HepG2 (cell line): Measurements from ENCODE around the gene NGEF. TPM values are rescaled to one million over a fixed set of nuclear protein-coding genes. Genes with fewer than 3 reads are reported as not detected.

ENCODE experiments used
- AKAP8 ChIP-seq: sonication (generic); formaldehyde crosslinking; IDR thresholded peaks from 2 replicates; pipeline ENCODE4 v1.5.1; 2020; ENCODE audit warnings: mild to moderate bottlenecking, missing genetic modification reagents
- CCDC6 ChIP-seq: sonication (generic); formaldehyde crosslinking; IDR thresholded peaks from 2 replicates; pipeline ENCODE4 v1.8.1; 2022; ENCODE audit warnings: mild to moderate bottlenecking, missing genetic modification reagents, moderate library complexity
- DNMT1 ChIP-seq: sonication (generic); formaldehyde crosslinking; IDR thresholded peaks from 2 replicates; pipeline ENCODE4 v1.5.1; 2020; ENCODE audit warnings: mild to moderate bottlenecking, missing genetic modification reagents
- DPF2 ChIP-seq: sonication (generic); formaldehyde crosslinking; IDR thresholded peaks from 2 replicates; pipeline ENCODE4 v1.4.0; 2020; ENCODE audit warnings: mild to moderate bottlenecking, low read depth, missing genetic modification reagents, borderline replicate concordance
- HMG20B ChIP-seq: conservative IDR thresholded peaks from 2 replicates; pipeline ENCODE4 v1.6.1; 2016; ENCODE audit warnings: missing genetic modification reagents, missing compliant biosample characterization
- HNRNPK ChIP-seq: fragments of 200-400 bp; formaldehyde crosslinking; IDR thresholded peaks from 2 replicates; pipeline ENCODE4 v1.6.1; 2018; ENCODE audit warnings: low read length, low read depth, moderate library complexity, mild to moderate bottlenecking; ENCODE audit not compliant: poor library complexity, severe bottlenecking
- KDM3A ChIP-seq: IDR thresholded peaks from 2 replicates; pipeline ENCODE4 v1.6.1; 2018; ENCODE audit warnings: low read depth, missing compliant biosample characterization
- KLF12 ChIP-seq: sonication (generic); formaldehyde crosslinking; IDR thresholded peaks from 2 replicates; pipeline ENCODE4 v1.4.0; 2020; ENCODE audit warnings: missing genetic modification reagents, borderline replicate concordance
- NCOA5 ChIP-seq: sonication (generic); formaldehyde crosslinking; IDR thresholded peaks from 2 replicates; pipeline ENCODE4 v1.4.0; 2020; ENCODE audit warnings: missing genetic modification reagents
- NFATC3 ChIP-seq: sonication (generic); formaldehyde crosslinking; IDR thresholded peaks from 2 replicates; pipeline ENCODE4 v1.5.1; 2020; ENCODE audit warnings: mild to moderate bottlenecking, missing genetic modification reagents
- PAWR ChIP-seq: sonication (generic); formaldehyde crosslinking; IDR thresholded peaks from 2 replicates; pipeline ENCODE4 v1.4.0; 2020; ENCODE audit warnings: missing genetic modification reagents, mild to moderate bottlenecking, borderline replicate concordance
- RFX3 ChIP-seq: IDR thresholded peaks from 2 replicates; pipeline ENCODE4 v1.6.1; 2016; ENCODE audit warnings: missing biosample characterization, missing genetic modification reagents
- TBX2 ChIP-seq: sonication (generic); formaldehyde crosslinking; IDR thresholded peaks from 2 replicates; pipeline ENCODE4 v1.5.0; 2020; ENCODE audit warnings: missing genetic modification reagents, mild to moderate bottlenecking, borderline replicate concordance
- ZFP36L1 ChIP-seq: sonication (generic); formaldehyde crosslinking; IDR thresholded peaks from 2 replicates; pipeline ENCODE4 v1.8.0; 2022; ENCODE audit warnings: mild to moderate bottlenecking, missing genetic modification reagents, moderate library complexity
- ZMYM3 ChIP-seq: sonication (generic); formaldehyde crosslinking; IDR thresholded peaks from 2 replicates; pipeline ENCODE4 v1.5.1; 2020; ENCODE audit warnings: mild to moderate bottlenecking, missing genetic modification reagents
- ZNF17 ChIP-seq: sonication (generic); formaldehyde crosslinking; IDR thresholded peaks from 2 replicates; pipeline ENCODE4 v1.5.0; 2020; ENCODE audit warnings: mild to moderate bottlenecking, missing genetic modification reagents
- ZNF343 ChIP-seq: sonication (generic); formaldehyde crosslinking; IDR thresholded peaks from 2 replicates; pipeline ENCODE4 v1.4.0; 2020; ENCODE audit warnings: mild to moderate bottlenecking, missing genetic modification reagents
- ZNF652 ChIP-seq: IDR thresholded peaks from 2 replicates; pipeline ENCODE4 v1.6.1; 2016; ENCODE audit warnings: low read depth, borderline replicate concordance
- ZNF749 ChIP-seq: sonication (generic); formaldehyde crosslinking; IDR thresholded peaks from 2 replicates; pipeline ENCODE4 v1.8.0; 2022; ENCODE audit warnings: mild to moderate bottlenecking, missing genetic modification reagents, moderate library complexity, borderline replicate concordance
- ZSCAN29 ChIP-seq: sonication (generic); formaldehyde crosslinking; conservative IDR thresholded peaks from 2 replicates; pipeline ENCODE4 v1.4.0; 2020; ENCODE audit warnings: mild to moderate bottlenecking, missing genetic modification reagents
- polyA plus RNA-seq, 8 experiments: library from polyadenylated mRNA; depleted of rRNA in 3 of 8; stranded (reverse) in 7 of 8; unstranded in 1 of 8; fragments of >200 nt; fragmentation: Illumina TruSeq in 4 of 8; extraction: Trizol in 4 of 8; gene quantifications; 2 replicates each; pipeline versions ENCODE4 v1.2.1 to v1.2.3, GENCODE V29; 2011 to 2016; ENCODE audit warnings: low read depth in 4 of 8, missing spikeins in 1 of 8, mixed read lengths in 1 of 8; ENCODE audit not compliant: insufficient read depth in 1 of 8
- total RNA-seq, 5 experiments: library from RNA; depleted of rRNA; stranded (reverse); fragments of >200 nt; fragmentation: Illumina TruSeq; extraction: Trizol; gene quantifications; 2 replicates each; pipeline ENCODE4 v1.2.3, GENCODE V29; 2016; ENCODE audit warnings: low read depth in 1 of 5
- TF ChIP-seq, protein P1 (sequence below): sonication (generic); formaldehyde crosslinking; IDR thresholded peaks from 2 replicates; pipeline ENCODE4 v1.4.0; 2020; ENCODE audit warnings: mild to moderate bottlenecking, missing genetic modification reagents, borderline replicate concordance
- TF ChIP-seq, protein P2 (sequence below): sonication (generic); formaldehyde crosslinking; IDR thresholded peaks from 2 replicates; pipeline ENCODE4 v1.8.0; 2022; ENCODE audit warnings: mild to moderate bottlenecking, missing genetic modification reagents, moderate library complexity
- TF ChIP-seq, protein P3 (sequence below): sonication (generic); formaldehyde crosslinking; IDR thresholded peaks from 2 replicates; pipeline ENCODE4 v1.4.0; 2020; ENCODE audit warnings: missing genetic modification reagents

NGEF gene
- total and polyA plus RNA-seq, 2 of the 13 experiments (the other 11 are each of a cell fraction or from before 2014, with no cell fraction given), result 14.4 to 36.9 TPM

DNA sequence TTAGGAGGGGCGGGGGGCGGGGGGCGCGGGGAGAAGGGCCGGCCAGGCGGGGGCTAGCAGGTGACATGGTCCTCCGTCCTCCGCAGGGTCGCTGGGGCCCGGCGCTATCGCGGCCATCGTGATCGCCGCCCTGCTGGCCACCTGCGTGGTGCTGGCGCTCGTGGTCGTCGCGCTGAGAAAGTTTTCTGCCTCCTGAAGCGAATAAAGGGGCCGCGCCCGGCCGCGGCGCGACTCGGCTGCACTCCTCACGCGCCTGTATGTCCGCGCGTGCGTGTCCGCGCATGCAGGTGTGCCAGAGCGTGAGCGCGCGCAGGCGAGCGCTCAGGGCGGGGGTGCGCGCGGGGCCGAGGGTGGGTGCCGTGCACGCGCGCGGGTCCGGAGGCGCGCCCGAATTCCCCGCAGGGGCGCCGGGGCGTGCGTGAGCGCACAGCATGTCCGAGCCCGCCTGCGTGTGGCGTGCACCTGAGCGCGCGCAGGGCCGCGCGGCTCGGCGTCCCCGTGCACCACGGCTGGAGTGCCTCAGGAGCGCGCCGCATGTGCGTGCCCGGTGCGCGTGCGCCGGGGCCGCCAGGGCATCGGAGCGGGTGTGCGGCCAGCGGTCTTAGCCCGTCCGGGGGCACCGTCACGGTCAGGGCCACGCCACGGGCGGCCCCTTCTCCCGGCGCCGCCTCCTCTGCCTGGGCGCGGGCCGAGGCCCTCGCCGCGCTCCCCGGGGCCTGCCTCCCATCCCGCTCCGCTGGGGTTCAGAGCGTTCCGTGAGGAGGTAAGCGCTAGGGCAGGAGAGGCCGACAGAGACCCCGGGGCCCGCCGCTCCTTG is 136.7 kb downstream of the NGEF start (continued):
- TF ChIP-seq, protein P1, sequence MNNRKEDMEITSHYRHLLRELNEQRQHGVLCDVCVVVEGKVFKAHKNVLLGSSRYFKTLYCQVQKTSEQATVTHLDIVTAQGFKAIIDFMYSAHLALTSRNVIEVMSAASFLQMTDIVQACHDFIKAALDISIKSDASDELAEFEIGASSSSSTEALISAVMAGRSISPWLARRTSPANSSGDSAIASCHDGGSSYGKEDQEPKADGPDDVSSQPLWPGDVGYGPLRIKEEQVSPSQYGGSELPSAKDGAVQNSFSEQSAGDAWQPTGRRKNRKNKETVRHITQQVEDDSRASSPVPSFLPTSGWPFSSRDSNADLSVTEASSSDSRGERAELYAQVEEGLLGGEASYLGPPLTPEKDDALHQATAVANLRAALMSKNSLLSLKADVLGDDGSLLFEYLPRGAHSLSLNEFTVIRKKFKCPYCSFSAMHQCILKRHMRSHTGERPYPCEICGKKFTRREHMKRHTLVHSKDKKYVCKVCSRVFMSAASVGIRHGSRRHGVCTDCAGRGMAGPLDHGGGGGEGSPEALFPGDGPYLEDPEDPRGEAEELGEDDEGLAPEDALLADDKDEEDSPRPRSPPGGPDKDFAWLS (CRISPR knock-in tag), result no peak
- TF ChIP-seq NCOA5 (CRISPR knock-in tag) (no peak), RFX3 (CRISPR knock-in tag) (no peak), KDM3A (CRISPR knock-in tag) (0 out of 2 replicates have a peak, but pooled peaks have one; percentile 11), PAWR (no peak), TBX2 (CRISPR knock-in tag) (0 out of 2 replicates have a peak, but pooled peaks have one; percentile 17), HNRNPK (peak; percentile 97), ZSCAN29 (no peak), DNMT1 (no peak; the same call in none of the 2 replicates), NFATC3 (CRISPR knock-in tag) (no peak), AKAP8 (CRISPR knock-in tag) (peak; percentile 49; the same call in 1 of the 2 replicates), ZNF17 (CRISPR knock-in tag) (no peak), CCDC6 (CRISPR knock-in tag) (peak; percentile 38; the same call in 1 of the 2 replicates), ZNF749 (CRISPR knock-in tag) (no peak), ZMYM3 (CRISPR knock-in tag) (no peak), HMG20B (CRISPR knock-in tag) (no peak), ZNF343 (no peak), ZNF652 (CRISPR knock-in tag) (no peak), KLF12 (CRISPR knock-in tag) (no peak), DPF2 (CRISPR knock-in tag) (no peak), ZFP36L1 (CRISPR knock-in tag) (no peak)
- TF ChIP-seq, protein P2, sequence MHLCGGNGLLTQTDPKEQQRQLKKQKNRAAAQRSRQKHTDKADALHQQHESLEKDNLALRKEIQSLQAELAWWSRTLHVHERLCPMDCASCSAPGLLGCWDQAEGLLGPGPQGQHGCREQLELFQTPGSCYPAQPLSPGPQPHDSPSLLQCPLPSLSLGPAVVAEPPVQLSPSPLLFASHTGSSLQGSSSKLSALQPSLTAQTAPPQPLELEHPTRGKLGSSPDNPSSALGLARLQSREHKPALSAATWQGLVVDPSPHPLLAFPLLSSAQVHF (CRISPR knock-in tag), result no peak
- TF ChIP-seq, protein P3, sequence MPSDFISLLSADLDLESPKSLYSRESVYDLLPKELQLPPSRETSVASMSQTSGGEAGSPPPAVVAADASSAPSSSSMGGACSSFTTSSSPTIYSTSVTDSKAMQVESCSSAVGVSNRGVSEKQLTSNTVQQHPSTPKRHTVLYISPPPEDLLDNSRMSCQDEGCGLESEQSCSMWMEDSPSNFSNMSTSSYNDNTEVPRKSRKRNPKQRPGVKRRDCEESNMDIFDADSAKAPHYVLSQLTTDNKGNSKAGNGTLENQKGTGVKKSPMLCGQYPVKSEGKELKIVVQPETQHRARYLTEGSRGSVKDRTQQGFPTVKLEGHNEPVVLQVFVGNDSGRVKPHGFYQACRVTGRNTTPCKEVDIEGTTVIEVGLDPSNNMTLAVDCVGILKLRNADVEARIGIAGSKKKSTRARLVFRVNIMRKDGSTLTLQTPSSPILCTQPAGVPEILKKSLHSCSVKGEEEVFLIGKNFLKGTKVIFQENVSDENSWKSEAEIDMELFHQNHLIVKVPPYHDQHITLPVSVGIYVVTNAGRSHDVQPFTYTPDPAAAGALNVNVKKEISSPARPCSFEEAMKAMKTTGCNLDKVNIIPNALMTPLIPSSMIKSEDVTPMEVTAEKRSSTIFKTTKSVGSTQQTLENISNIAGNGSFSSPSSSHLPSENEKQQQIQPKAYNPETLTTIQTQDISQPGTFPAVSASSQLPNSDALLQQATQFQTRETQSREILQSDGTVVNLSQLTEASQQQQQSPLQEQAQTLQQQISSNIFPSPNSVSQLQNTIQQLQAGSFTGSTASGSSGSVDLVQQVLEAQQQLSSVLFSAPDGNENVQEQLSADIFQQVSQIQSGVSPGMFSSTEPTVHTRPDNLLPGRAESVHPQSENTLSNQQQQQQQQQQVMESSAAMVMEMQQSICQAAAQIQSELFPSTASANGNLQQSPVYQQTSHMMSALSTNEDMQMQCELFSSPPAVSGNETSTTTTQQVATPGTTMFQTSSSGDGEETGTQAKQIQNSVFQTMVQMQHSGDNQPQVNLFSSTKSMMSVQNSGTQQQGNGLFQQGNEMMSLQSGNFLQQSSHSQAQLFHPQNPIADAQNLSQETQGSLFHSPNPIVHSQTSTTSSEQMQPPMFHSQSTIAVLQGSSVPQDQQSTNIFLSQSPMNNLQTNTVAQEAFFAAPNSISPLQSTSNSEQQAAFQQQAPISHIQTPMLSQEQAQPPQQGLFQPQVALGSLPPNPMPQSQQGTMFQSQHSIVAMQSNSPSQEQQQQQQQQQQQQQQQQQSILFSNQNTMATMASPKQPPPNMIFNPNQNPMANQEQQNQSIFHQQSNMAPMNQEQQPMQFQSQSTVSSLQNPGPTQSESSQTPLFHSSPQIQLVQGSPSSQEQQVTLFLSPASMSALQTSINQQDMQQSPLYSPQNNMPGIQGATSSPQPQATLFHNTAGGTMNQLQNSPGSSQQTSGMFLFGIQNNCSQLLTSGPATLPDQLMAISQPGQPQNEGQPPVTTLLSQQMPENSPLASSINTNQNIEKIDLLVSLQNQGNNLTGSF (CRISPR knock-in tag), result no peak
